H7 (cell line): Measurements from ENCODE around the gene NHSL2. TPM values are rescaled to one million over a fixed set of nuclear protein-coding genes. Genes with fewer than 3 reads are reported as not detected.
"Not testable (repeated sequence)": the region's sequence is repeated elsewhere in the genome, so short reads cannot be mapped to it uniquely, and the experiment has no call there.

Experiments used
- DNase-seq: peaks from one replicate; pipeline ENCODE4 v3.0.0; 2012
- H3K27me3 ChIP-seq: 2 replicates; pipeline ENCODE4 v1.6.0; 2011; ENCODE audit warnings: mild to moderate bottlenecking, low read length; ENCODE audit not compliant: control insufficient read depth, insufficient read depth
- H3K36me3 ChIP-seq: replicated peaks from 2 replicates; pipeline ENCODE4 v1.5.1; 2011; ENCODE audit warnings: low read length; ENCODE audit not compliant: control insufficient read depth, insufficient read depth
- H3K4me3 ChIP-seq: 2 replicates; pipeline ENCODE4 v1.5.1; 2011; ENCODE audit warnings: low read depth, mild to moderate bottlenecking, control low read depth, low read length, moderate library complexity; ENCODE audit not compliant: insufficient read depth
- total RNA-seq: library from RNA; depleted of rRNA; stranded (reverse); fragments of >200 nt; shearing (Covaris generic); gene quantifications from 2 replicates; pipeline ENCODE4 v1.2.3, GENCODE V29; 2014

NHSL2 gene
- total RNA-seq, 1 experiment from 2014 or later = 3.7 TPM

DNA sequence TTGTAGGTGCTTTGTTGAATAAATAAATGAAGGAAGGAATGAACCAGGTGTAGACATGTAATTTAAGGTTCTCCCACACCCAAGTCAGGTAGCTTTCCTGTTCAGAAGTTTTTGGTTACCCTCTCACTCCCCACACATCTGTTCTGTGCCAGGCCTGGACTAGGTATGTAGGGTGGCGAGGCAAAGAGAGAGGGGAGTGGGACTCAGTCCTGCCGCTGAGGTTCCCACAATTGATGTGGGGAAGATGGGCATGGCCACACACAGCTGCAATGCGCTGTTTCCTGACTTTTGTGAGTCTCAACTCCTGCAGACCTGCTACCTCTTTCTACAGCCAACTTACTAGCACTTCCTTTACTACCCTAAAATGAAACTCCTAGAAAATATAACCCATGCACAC is 132.2 kb downstream of the NHSL2 start:
- H3K36me3 ChIP-seq = no peaks in the 10 kb centered on the region
- H3K4me3 ChIP-seq = no peak overlapping the region
- no peak for DNase-seq
- no peaks in the 10 kb centered on the region for H3K27me3 ChIP-seq

DNA sequence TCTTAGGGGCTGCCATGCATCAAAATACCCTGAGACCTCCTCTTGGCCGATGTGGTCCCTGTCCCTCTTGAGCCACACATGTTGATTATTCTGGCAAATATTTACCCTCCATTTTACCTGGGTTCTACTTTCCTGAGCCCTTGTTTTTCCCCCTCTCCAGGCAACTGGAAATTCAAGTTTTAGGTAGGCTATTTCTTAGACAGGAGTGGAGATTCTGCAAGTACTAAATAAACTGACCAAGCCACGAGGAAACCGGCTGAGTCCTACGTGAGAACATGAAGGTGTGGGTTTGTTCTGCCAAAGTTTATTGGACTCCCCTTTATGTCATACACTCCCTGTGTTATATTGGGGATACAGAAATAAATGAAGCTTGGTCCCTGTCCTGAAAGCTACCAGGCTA is 133.0 kb downstream of the NHSL2 start:
- no peak overlapping the region for H3K4me3 ChIP-seq
- DNase-seq = no peak
- no peaks in the 10 kb centered on the region for H3K27me3 ChIP-seq
- H3K36me3 ChIP-seq = no peaks in the 10 kb centered on the region

DNA sequence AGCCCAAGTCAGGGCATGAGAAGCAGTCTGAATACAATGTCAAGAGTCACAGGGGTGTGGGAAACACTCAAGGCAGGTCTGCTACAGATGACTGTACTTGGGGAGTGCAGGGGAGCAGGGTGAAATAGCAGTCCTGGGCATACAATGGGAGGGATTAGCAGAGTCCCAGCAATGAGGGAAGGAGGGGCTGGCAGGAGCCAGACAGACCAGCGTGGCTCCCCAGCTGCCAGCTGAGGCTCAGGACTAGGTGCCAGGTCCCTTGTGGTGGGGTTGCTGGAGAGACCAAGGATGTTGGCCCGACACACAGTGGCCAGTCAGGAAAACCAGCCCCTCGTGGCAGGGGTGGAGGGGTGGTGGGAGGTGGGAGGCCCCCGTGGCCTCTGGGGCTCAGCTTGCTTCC is 134.5 kb downstream of the NHSL2 start:
- no peaks in the 10 kb centered on the region for H3K36me3 ChIP-seq
- H3K27me3 ChIP-seq = no peaks in the 10 kb centered on the region
- H3K4me3 ChIP-seq = no peak overlapping the region
- peak; percentile 19 for DNase-seq

DNA sequence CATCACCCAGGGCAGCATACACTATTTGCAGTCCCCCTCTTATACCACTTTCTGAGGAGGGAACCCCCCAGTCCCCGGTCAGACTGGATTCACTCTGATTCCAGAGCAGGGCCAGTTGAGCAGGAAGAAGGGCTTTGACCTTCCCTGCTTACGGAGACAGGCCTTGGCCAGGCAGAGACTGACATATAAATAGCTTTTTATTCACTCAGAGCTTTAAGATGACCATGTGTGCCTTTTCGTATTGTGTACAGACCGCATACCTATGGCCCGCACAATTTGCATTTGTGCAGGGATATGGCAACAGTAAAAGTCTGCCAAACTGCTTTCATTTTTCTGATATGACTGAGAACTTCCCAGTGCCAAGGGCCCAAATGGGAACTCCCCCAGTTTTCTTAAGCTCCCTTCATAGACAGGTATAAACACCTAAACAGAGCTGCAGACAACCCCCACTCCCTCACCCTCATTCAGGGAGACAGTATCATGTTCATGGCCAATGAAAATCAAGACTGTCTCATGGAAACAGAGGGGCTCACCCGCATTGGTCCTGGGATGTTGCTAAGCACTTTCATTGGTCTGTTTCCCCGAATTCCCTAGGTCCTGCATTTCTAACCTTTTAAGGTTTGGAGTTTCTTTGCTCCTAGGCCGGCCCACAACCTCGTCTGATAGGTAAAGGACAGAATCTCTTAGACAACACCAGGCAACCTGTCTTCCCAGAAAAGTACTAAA is 135.1 kb downstream of the NHSL2 start:
- no peaks in the 10 kb centered on the region for H3K27me3 ChIP-seq
- H3K36me3 ChIP-seq = no peaks in the 10 kb centered on the region
- peak; percentile 72 for DNase-seq
- no peak overlapping the region for H3K4me3 ChIP-seq

DNA sequence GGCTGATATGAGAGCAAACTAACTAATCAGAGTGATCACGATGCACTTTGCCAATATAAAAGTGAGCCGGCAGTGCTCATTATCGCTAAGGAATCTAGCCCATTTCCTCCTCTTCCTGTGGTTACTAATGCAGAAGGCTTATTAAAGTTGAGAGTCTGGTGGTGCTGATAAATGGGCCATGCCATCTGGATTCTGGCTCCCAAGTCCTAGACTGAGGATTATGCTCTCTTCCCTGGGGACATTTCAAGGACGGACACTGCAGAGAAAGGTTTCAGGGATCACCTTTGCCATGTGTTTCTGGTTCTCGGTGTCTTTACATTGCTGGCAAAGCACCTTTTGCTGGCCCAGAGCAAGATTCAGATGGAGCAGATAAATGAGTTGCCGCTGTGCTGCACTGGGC is 135.8 kb downstream of the NHSL2 start:
- Histone ChIP-seq H3K36me3 (no peaks in the 10 kb centered on the region), H3K27me3 (no peaks in the 10 kb centered on the region), H3K4me3 (no peak overlapping the region)
- DNase-seq = no peak

DNA sequence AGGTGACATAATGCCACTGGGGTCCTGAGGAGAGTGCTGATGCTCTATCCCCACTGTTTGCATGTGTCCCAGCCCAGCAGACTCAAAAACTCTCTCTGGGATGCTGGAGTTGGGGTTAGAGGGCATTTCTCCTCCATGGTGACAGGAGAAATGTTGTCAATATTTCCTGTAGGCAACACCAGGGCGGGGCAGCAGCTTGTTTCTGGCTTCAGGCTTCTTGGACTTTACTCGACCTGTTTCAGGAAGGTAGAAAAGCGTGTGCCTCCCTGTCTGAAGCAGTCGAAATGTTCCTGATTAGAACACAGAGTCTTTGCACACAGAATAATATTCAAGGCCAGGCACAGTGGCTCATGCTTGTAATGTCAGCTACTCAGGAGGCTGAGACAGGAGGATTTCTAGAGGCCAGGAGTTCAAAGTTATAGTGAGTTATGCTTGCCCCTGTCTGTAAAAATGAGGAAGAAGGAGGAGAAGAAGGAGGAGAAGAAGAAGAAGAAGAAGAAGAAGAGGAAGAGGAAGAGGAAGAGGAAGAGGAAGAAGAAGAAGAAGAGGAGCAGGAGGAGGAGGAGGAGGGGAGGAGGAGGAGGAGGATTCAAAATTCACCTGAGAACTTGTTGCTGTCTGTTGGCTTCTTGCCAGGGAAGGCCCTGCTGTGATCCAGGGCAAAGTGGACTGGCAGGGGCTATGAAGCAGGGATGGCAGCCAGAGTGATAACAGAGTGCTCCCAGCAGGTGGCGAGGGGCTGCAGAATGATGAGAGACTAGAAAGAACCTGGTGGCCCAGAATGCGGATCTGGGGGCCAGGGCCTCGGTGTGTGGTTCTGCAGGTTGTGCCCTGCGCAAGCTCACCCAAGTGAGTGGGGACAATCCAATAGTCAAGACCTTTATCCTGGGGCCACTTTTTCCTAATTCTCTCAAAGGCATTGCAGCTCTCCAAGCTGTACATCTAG is 138.1 kb downstream of the NHSL2 start:
- no peak for DNase-seq
- Histone ChIP-seq H3K27me3 (no peaks in the 10 kb centered on the region), H3K4me3 (no peak overlapping the region), H3K36me3 (no peaks in the 10 kb centered on the region)

DNA sequence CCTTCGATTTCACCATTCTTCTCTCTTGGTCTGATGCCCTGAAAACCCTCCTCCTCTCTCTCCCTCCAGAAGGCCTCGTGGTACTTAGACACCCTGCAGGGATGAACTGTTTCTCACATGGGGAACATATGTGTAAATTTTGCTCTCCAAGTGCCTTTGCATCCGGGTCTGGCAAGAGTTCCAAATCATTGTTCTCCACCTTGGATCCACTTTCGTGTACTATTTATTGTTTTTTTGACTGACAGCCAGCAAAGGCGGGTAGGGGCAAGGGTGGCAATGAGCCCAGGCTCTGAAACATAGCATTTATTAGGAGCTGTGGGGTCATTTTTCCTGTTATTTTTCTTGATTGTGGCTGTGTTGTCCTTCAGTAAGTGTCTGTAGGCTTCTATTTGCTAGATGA is 139.4 kb downstream of the NHSL2 start:
- DNase-seq = no peak
- Histone ChIP-seq H3K36me3 (no peaks in the 10 kb centered on the region), H3K27me3 (no peaks in the 10 kb centered on the region), H3K4me3 (no peak overlapping the region)

DNA sequence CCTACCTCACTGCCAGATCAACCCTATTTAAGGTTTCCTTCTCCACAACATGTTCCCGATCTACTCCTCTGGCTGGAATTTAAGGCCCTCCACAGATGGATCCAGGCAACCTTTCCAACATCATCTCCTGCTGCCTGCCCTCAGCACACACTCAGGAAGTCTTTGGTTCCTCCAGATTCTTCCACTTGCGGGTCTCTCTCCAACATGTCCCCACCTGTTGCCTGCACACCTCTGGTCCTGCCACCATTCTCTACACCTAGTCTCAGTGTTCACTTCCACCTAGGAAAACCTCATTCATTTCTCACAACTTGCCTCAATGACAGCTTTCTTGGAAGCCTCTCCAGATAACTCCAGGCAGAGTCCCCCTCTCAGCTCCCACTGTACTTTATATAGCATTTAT is 140.9 kb downstream of the NHSL2 start:
- H3K36me3 ChIP-seq = no peaks in the 10 kb centered on the region
- H3K4me3 ChIP-seq = no peak overlapping the region
- DNase-seq = no peak
- H3K27me3 ChIP-seq = no peaks in the 10 kb centered on the region

DNA sequence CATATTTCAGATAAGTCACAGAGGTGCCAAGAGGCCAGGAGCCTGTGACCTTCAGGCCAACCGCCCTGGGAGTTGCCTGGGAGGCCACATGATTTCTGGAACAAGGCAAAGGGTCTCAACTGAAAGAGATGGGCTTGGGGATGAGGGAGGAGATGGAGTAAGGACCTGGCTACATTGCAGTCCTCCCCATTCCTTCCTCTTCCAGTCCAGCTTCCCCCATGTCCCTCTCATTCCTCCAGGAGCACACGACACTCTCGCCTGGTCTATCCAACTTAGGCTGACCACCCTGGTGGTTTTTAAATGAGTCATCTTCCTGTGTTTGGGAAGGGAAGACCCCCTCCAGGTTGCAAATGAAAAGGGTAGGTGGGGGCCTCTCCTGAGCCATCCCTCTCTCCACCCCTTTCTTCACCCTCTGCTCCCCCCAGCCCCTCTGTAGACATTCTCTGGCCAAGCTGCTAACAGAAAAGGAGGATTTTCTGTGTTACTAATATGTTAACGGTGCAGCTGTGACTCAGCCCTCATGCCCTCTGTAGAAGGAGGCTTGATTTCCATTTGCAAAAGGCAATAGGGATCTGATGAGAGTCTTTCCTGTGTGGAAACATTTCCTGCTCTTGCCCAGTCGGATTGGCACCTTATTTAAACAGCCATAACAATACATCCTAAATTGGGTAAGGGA is 141.9 kb downstream of the NHSL2 start:
- no peaks in the 10 kb centered on the region for H3K36me3 ChIP-seq
- DNase-seq = peak; percentile 39
- no peak overlapping the region for H3K4me3 ChIP-seq
- no peaks in the 10 kb centered on the region for H3K27me3 ChIP-seq

DNA sequence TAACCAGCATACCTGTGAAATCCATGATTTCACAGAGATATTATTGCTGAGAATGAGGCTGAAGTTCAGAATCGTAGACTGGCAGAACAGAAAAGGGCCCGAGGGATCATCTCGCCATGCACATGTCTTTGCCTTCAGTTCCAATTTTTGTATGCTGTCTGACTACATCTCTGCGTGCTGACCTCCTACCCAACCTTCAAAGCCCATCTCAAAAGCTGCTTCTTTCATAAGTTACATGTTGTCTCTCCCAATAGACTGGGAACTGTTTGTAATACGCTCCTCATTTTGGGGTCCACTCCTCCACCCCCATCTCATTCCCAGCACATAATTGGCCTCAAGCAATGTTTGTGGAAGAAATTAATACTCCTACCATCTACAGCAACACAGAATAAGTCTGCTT is 142.9 kb downstream of the NHSL2 start:
- DNase-seq = no peak
- H3K4me3 ChIP-seq = no peak overlapping the region
- H3K27me3 ChIP-seq = no peaks in the 10 kb centered on the region
- H3K36me3 ChIP-seq = no peaks in the 10 kb centered on the region

DNA sequence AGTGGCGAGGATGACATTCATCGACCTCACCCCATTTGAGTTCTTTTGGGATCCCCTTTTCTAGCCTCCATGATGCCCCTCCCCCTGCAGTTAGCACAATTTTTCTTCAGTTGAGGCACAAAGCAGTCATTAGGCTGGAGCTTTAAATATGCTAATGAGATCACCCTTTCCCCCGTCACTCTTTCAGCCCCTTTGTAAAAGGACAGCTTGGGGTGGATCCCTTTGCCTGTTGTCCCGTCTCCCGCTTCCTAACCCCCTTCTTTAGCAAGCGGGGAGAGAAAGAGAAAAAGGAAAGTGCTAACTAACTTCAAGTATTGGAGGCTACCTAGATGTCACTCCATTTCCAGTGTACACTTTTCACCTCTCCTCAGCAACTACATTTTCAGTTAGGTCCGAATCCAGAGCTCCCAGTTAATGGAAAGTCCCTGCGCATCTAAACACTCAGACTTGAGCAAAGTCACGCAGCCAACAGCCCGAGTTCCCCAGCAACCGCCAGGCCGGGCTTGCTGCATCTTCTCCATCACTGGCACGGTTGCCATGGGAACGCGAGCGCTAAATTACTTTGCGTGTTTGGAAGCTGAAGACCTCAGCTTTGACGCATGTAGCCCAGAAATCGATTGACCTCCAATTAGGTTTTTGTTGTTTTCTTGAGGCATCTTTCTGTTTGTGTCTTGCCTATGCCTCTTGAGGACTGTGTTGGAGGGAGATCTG is 144.3 kb downstream of the NHSL2 start:
- no peak overlapping the region for H3K4me3 ChIP-seq
- no peaks in the 10 kb centered on the region for H3K36me3 ChIP-seq
- no peaks in the 10 kb centered on the region for H3K27me3 ChIP-seq
- peak; percentile 33 for DNase-seq

DNA sequence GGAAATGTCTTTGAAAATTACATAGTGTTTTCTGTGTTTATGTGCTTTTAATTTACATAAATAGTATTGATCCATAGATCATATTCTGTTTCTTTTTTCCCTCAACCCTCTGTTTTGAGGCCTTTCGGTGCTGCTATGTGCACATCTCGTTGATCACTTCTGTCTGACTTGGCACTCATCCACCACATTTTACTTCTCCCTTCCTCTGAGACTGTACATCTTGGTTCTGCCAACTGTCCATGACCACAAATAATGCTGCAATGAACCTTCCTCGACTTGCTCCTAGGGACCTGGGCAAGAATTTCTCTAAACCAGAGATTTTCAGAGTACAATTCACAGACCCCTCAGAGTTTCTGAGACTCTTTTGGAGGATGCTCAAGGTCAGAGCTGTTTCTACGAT is 146.7 kb downstream of the NHSL2 start:
- Histone ChIP-seq H3K27me3 (no peaks in the 10 kb centered on the region), H3K36me3 (no peaks in the 10 kb centered on the region), H3K4me3 (no peak overlapping the region)
- no peak for DNase-seq

DNA sequence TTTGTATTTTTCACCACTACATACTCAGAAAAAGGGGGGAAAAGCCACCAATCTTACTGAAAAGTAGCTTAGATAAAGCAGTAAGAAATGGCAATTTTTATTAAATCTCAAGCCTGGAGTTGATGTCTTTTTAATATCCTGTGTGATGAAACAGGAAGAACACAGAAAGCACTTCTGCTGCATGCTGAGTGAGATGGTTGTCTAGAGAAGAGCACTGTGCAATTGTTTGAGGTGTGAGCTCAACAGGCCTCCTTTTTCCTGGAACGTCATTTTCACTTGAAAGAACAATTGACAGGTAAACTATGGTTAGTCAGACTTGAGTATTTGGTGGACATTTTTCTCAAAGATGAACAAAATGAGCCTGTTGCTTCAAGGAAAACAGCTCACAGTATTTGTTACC is 147.2 kb downstream of the NHSL2 start:
- Histone ChIP-seq H3K4me3 (no peak overlapping the region), H3K27me3 (no peaks in the 10 kb centered on the region), H3K36me3 (no peaks in the 10 kb centered on the region)
- DNase-seq = no peak

DNA sequence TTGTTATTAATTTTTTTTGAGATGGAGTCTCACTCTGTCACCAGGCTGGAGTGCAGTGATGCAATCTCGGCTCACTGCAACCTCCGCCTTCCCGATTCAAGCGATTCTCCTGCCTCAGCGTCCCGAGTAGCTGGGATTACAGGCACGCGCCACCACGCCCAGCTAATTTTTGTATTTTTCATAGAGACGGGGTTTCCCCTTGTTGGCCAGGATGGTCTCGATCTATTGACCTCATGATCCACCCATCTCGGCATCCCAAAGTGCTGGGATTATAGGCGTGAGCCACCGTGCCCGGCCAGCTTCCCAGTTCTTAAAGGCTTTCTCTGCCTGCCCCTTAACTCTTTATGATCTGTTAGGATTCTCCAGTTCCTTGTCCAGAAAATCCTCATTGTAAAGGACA is 147.7 kb downstream of the NHSL2 start:
- not testable (repeated sequence) for DNase-seq, H3K4me3 ChIP-seq, H3K36me3 ChIP-seq, H3K27me3 ChIP-seq
